H1 (cell line): ENCODE measurements around the gene ERCC6. TPM values are rescaled to one million over a fixed set of nuclear protein-coding genes. Genes with fewer than 3 reads are reported as not detected.

Experiments used
- CTCF ChIA-PET: fragments of 300-600 bp; sonication (Branson Sonifier 250); formaldehyde crosslinking; loops from one replicate; lab custom pipeline; 2021; ENCODE audit not compliant: partially characterized antibody; lab: Charles Lee
- POLR2A ChIA-PET: fragments of 300-600 bp; sonication (Branson Sonifier 250); formaldehyde crosslinking; loops from one replicate; lab custom pipeline; 2021; ENCODE audit warnings: inconsistent platforms; ENCODE audit not compliant: partially characterized antibody; lab: Charles Lee
- DNase-seq, 2 experiments: peaks; one replicate each; pipeline versions ENCODE4 v3.0.0 to v3.0.0-alpha.2; 2010 to 2022; ENCODE audit warnings: low spot score in 2 of 2, low read depth in 1 of 2, mixed read lengths in 1 of 2
- FAIRE-seq: peaks from 2 replicates; lab custom pipeline; 2011; peaks lifted over from hg19 to GRCh38; lab: Jason Lieb, UNC
- H2AFZ ChIP-seq: 2 replicates; pipeline ENCODE4 v1.8.1; 2012; ENCODE audit warnings: low read length, inconsistent platforms
- H2AK5ac ChIP-seq: 2 replicates; pipeline ENCODE4 v1.6.1; 2013; ENCODE audit warnings: low read depth, low read length
- H2BK120ac ChIP-seq: replicated peaks from 2 replicates; pipeline ENCODE3; 2013; ENCODE audit warnings: low read depth, low read length, inconsistent platforms
- H2BK12ac ChIP-seq: 2 replicates; pipeline ENCODE4 v1.6.1; 2013; ENCODE audit warnings: low read depth, low read length
- H2BK15ac ChIP-seq: 2 replicates; pipeline ENCODE4 v1.6.1; 2013; ENCODE audit warnings: low read length
- H2BK20ac ChIP-seq: 2 replicates; pipeline ENCODE4 v1.6.1; 2013; ENCODE audit warnings: low read length
- H2BK5ac ChIP-seq: 2 replicates; pipeline ENCODE4 v1.6.1; 2013; ENCODE audit warnings: low read depth, low read length
- H3K14ac ChIP-seq: 2 replicates; pipeline ENCODE4 v1.6.1; 2013; ENCODE audit warnings: inconsistent platforms; ENCODE audit not compliant: insufficient read length
- H3K18ac ChIP-seq: 2 replicates; pipeline ENCODE4 v1.6.1; 2013; ENCODE audit warnings: low read length; ENCODE audit errors: extremely low read depth
- H3K23ac ChIP-seq: 2 replicates; pipeline ENCODE4 v1.6.1; 2013; ENCODE audit warnings: inconsistent platforms; ENCODE audit not compliant: insufficient read length
- H3K23me2 ChIP-seq: 2 replicates; pipeline ENCODE4 v1.6.1; 2013; ENCODE audit warnings: low read depth, low read length
- H3K27ac ChIP-seq: 2 replicates; pipeline ENCODE4 v1.6.1; 2011; ENCODE audit warnings: low read depth, low read length, inconsistent platforms
- H3K27me3 ChIP-seq, 4 experiments: replicated peaks in 1 of 4; 1 replicate in 1 of 4; 2 replicates in 3 of 4; pipeline versions ENCODE4 v1.6.1 to v1.8.1; 2011 to 2013; ENCODE audit warnings: low read length in 3 of 4, mild to moderate bottlenecking in 3 of 4, inconsistent platforms in 2 of 4, mixed read lengths in 2 of 4, moderate library complexity in 1 of 4; ENCODE audit not compliant: control insufficient read depth in 3 of 4, insufficient read depth in 3 of 4; ENCODE audit errors: extremely low read depth in 1 of 4
- H3K36me3 ChIP-seq, 4 experiments: 2 replicates each; pipeline versions ENCODE4 v1.6.1 to v1.8.1; 2011 to 2013; ENCODE audit warnings: mild to moderate bottlenecking in 4 of 4, low read length in 3 of 4, moderate library complexity in 2 of 4, control low read depth in 1 of 4, inconsistent platforms in 1 of 4; ENCODE audit not compliant: insufficient read depth in 4 of 4, control insufficient read depth in 2 of 4
- H3K4ac ChIP-seq: replicated peaks from 2 replicates; pipeline ENCODE3; 2013; ENCODE audit warnings: low read length, low read depth, mixed read lengths, inconsistent platforms; ENCODE audit not compliant: insufficient read length
- H3K4me1 ChIP-seq, 4 experiments: replicated peaks in 1 of 4; 1 replicate in 1 of 4; 2 replicates in 3 of 4; pipeline versions ENCODE4 v1.6.1 to v1.8.1; 2011 to 2013; ENCODE audit warnings: low read length in 3 of 4, inconsistent platforms in 2 of 4, mixed read lengths in 1 of 4; ENCODE audit not compliant: insufficient read depth in 4 of 4, control insufficient read depth in 3 of 4
- H3K4me2 ChIP-seq, 2 experiments: 2 replicates each; pipeline versions ENCODE4 v1.6.1 to v1.8.1; 2011 to 2013; ENCODE audit warnings: low read depth in 2 of 2, low read length in 2 of 2, control low read depth in 1 of 2, inconsistent platforms in 1 of 2, mild to moderate bottlenecking in 1 of 2; ENCODE audit not compliant: insufficient read depth in 1 of 2
- H3K4me3 ChIP-seq, 4 experiments: fragments of 200-600, 300-600 bp in 1 of 4; sonication (generic), shearing (Covaris generic), sonication (Bioruptor Twin) in 1 of 4; 2 replicates each; pipeline versions ENCODE4 v1.5.1 to v1.8.1; 2011 to 2016; ENCODE audit warnings: low read length in 4 of 4, low read depth in 3 of 4, control low read depth in 2 of 4, inconsistent platforms in 2 of 4, mild to moderate bottlenecking in 2 of 4, mixed read lengths in 1 of 4, moderate library complexity in 1 of 4; ENCODE audit not compliant: insufficient read depth in 2 of 4; ENCODE audit errors: extremely low read depth in 1 of 4
- H3K56ac ChIP-seq: replicated peaks from 2 replicates; pipeline ENCODE3; 2013; ENCODE audit warnings: low read depth, mild to moderate bottlenecking, mixed read lengths, low read length, inconsistent platforms; ENCODE audit not compliant: insufficient read length
- H3K79me1 ChIP-seq: 2 replicates; pipeline ENCODE4 v1.6.1; 2013; ENCODE audit warnings: low read depth, low read length, control low read depth
- H3K79me2 ChIP-seq, 2 experiments: 2 replicates each; pipeline versions ENCODE4 v1.6.1 to v1.8.1; 2012 to 2013; ENCODE audit warnings: low read length in 2 of 2, mild to moderate bottlenecking in 2 of 2, inconsistent platforms in 1 of 2; ENCODE audit not compliant: insufficient read depth in 2 of 2, control insufficient read depth in 1 of 2
- H3K9ac ChIP-seq, 4 experiments: replicated peaks in 1 of 4; 1 replicate in 1 of 4; 2 replicates in 3 of 4; pipeline versions ENCODE4 v1.6.1 to v1.8.1; 2011 to 2013; ENCODE audit warnings: low read depth in 3 of 4, low read length in 3 of 4, control low read depth in 2 of 4, mild to moderate bottlenecking in 2 of 4, moderate library complexity in 2 of 4, inconsistent platforms in 1 of 4; ENCODE audit errors: extremely low read depth in 1 of 4
- H3K9me3 ChIP-seq, 2 experiments: 2 replicates each; pipeline versions ENCODE4 v1.6.1 to v1.8.1; 2012 to 2013; ENCODE audit warnings: mild to moderate bottlenecking in 2 of 2, moderate library complexity in 2 of 2, control low read depth in 1 of 2, inconsistent platforms in 1 of 2, low read depth in 1 of 2, low read length in 1 of 2, mixed read lengths in 1 of 2; ENCODE audit not compliant: insufficient read depth in 2 of 2
- H4K20me1 ChIP-seq, 2 experiments: replicated peaks in 1 of 2; 2 replicates each; pipeline versions ENCODE3 to v1.8.1; 2011 to 2013; ENCODE audit warnings: inconsistent platforms in 2 of 2, low read length in 2 of 2, mild to moderate bottlenecking in 1 of 2; ENCODE audit not compliant: insufficient read depth in 2 of 2, control insufficient read depth in 1 of 2
- H4K5ac ChIP-seq: 2 replicates; pipeline ENCODE4 v1.6.1; 2013; ENCODE audit warnings: low read length, low read depth, mixed read lengths, inconsistent platforms; ENCODE audit not compliant: insufficient read length
- H4K8ac ChIP-seq: 2 replicates; pipeline ENCODE4 v1.8.0; 2013; ENCODE audit warnings: mild to moderate bottlenecking, moderate library complexity, low read length, inconsistent platforms; ENCODE audit not compliant: insufficient read depth; ENCODE audit errors: extremely low read depth
- H4K91ac ChIP-seq: replicated peaks from 2 replicates; pipeline ENCODE3; 2013; ENCODE audit warnings: low read length, mixed read lengths, inconsistent platforms; ENCODE audit not compliant: insufficient read length
- WGBS, 2 experiments: shearing (Covaris generic) in 1 of 2; methylation state at CpG; one replicate each; pipeline versions ENCODE4 v1.1.6 to v1.1.7; 2013 to 2015; ENCODE audit warnings: low lambda C conversion rate in 2 of 2, mixed read lengths in 2 of 2, inconsistent platforms in 1 of 2, low coverage in 1 of 2, missing lambda C conversion rate in 1 of 2; ENCODE audit not compliant: insufficient replicate concordance in 2 of 2, insufficient coverage in 1 of 2, insufficient read length in 1 of 2; ENCODE audit errors: extremely low coverage in 1 of 2, missing lambda C conversion rate in 1 of 2; 5-methylcytosine and 5-hydroxymethylcytosine counted together
- polyA plus RNA-seq, 7 experiments: library from polyadenylated mRNA; depleted of rRNA in 3 of 7; stranded (reverse) in 5 of 7; unstranded in 2 of 7; fragments of >200 nt in 5 of 7; fragments of 200-250 nt in 2 of 7; gene quantifications; 1 replicate in 5 of 7; 2 replicates in 1 of 7; 4 replicates in 1 of 7; pipeline versions ENCODE4 v1.2.1 to v1.2.3, GENCODE V29; 2011 to 2013; ENCODE audit warnings: missing spikeins in 2 of 7, mixed read lengths in 2 of 7
- total RNA-seq: library from RNA; stranded (reverse); fragmentation: NEBNext Ultra II Directional; extraction: Animal tissue kit (Norgen Biotek cat#: 25700); gene quantifications from 2 replicates; pipeline ENCODE4 v1.2.1, GENCODE V29; 2021

The ERCC6 gene
- total and polyA plus RNA-seq, 2 of the 8 experiments (the other 6 are each of a cell fraction or from before 2014, with no cell fraction given): 4.1 to 11.9 TPM

GRCh38 chr10:49521062-49521461 lies 17.9 kb downstream of the ERCC6 start:
- Histone ChIP-seq H3K56ac (no peak overlapping the region), H2BK20ac (no peak overlapping the region), H3K23ac (no peak overlapping the region), H3K14ac (no peak overlapping the region), H2BK120ac (no peak overlapping the region), H2AFZ (no peak overlapping the region), H4K91ac (no peak overlapping the region), H3K79me1 (no peaks in the 10 kb centered on the region), H3K79me2 (no peaks in the 10 kb centered on the region), H3K9me3 (no peaks in the 10 kb centered on the region), H3K23me2 (no peaks in the 10 kb centered on the region), H3K4me1 (no peaks in the 10 kb centered on the region; a peak in 1 of 7 replicates), H3K4ac (no peak overlapping the region), H2BK5ac (no peak overlapping the region), H3K4me2 (no peak overlapping the region), H2AK5ac (no peak overlapping the region), H3K9ac (no peak overlapping the region), H4K5ac (no peak overlapping the region), H3K36me3 (peaks cover 0 to 4% (median 3%) of the 10 kb centered on the region in 4 experiments; a peak in 3 of 8 replicates), H3K27me3 (no peaks in the 10 kb centered on the region), H2BK15ac (no peak overlapping the region), H4K8ac (no peak overlapping the region), H3K27ac (no peak overlapping the region), H3K4me3 (no peak overlapping the region), H2BK12ac (no peak overlapping the region), H3K18ac (no peak overlapping the region), H4K20me1 (no peaks in the 10 kb centered on the region)
- POLR2A ChIA-PET: no interaction called here
- FAIRE-seq (no peak), DNase-seq (no peak)
- CTCF ChIA-PET: interaction anchor here (1.2 to 6.0 kb wide), 4 partner anchors 9 to 238 kb away, joined by 3 to 45 read pairs (median 10); no protein-coding TSS in a partner anchor
- WGBS, 2 experiments: 79% methylated on average over 4 of the region's 4 CpGs; no CpG with 5 or more reads in 1 of the 2 experiments
